Stimulated activated CD8-positive, alpha-beta memory T cell treated with anti-CD3 and anti-CD28 coated beads, Interleukin-15, amount 100 ng/mL, for 1 hour (primary cell): ENCODE measurements around the gene ANKRD34B.
"Not testable (repeated sequence)": the region's sequence is repeated elsewhere in the genome, so short reads cannot be mapped to it uniquely, and the experiment has no call there.

Experiments used
- DNase-seq: peaks from one replicate; pipeline ENCODE4 v3.0.0-alpha.2; 2020; ENCODE audit warnings: low read depth

Gene ANKRD34B

GRCh38 chr5:80569961-80570786, at the start of gene ANKRD34B:
ANKRD34B (minus strand) TSS chr5:80570280; CDS start chr5:80560019, 10,261 bp downstream.
- no peak for DNase-seq

- DNase-seq, result no peak
These were observed 49.0 kb upstream of the ANKRD34B start for GRCh38 chr5:80619086-80619485.

DNA sequence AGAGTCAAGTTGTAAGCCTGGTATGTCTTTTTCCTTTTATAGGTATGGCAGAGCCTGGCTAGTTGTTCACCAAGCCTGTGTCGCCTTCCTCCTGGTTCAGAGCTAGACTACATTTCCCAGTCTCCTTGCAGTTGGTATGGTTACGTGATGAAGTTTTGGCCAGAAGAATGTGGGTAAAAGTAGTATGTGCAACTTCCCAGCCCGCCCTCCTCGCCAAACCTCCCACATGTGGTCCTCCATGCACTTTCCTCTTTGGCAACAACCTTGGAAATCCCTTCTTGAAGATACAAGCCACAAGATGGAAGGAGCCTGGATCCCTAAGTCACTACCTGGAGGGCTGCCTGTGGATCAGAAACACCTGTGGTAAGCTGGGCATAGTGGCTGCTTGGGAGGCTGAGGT, 48.4 kb upstream of the ANKRD34B start:
- no peak for DNase-seq

- DNase-seq, result no peak
These were observed 45.3 kb upstream of the ANKRD34B start for GRCh38 chr5:80615266-80615914.

- DNase-seq, result no peak
These were observed 39.6 kb upstream of the ANKRD34B start for GRCh38 chr5:80609692-80610091.

DNA sequence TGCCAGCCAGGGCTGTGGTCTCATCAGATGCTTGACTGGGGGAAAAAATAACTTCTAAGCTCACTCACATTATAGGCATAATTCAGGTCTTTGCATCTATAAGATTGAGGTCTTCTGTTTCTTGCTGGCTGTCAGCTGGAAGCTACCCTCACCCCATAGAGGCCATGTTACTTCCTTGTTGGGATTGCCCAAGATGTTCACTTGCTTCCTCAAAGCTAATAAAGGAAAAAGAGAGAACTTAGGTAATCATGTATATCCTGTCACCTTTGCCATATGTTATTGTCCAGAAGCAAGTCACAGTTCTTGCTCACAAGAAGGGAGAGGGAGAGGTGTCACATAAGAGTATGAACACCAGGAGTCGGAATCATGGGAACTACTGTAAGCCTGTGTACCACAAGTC, 38.7 kb upstream of the ANKRD34B start:
- no peak for DNase-seq

DNA sequence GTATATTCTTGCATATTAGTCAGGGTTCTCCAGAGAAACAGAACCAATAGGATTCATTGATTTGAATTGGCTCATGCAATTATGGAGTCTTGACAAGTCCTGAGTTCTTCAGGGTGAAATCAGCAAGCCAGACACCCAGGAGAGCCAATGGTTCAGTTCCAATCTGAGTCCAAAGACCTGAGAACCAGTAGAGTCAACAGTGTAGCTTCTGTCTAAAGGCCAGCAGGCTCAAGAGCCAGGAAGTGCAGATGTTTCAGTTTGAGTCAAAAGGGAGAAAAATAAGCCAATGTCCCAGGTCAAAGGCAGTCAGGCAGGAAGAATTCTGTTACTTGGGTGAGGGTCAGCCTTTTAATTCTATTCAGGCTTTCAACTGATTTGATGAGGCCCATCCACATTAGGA, 37.8 kb upstream of the ANKRD34B start:
- no peak for DNase-seq

DNA sequence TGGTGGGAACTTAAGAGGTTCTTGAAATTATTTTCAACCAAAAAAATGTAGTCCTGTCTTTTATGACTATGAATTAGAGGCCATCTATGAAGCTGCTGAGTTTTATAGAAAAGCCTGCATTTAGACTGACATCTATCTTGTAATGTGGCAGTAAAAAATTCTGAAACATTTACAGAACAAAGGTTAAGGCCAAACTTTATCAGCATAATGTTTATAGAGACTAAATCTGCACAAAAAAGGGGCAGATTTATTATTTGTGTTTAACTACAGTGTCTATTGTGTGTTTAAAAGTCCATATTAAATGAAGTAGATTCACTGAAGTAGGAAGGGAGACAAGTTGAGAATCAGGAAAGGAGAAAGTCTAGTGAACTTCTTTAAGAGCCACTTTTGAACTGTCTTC, 37.3 kb upstream of the ANKRD34B start:
- DNase-seq, result no peak

DNA sequence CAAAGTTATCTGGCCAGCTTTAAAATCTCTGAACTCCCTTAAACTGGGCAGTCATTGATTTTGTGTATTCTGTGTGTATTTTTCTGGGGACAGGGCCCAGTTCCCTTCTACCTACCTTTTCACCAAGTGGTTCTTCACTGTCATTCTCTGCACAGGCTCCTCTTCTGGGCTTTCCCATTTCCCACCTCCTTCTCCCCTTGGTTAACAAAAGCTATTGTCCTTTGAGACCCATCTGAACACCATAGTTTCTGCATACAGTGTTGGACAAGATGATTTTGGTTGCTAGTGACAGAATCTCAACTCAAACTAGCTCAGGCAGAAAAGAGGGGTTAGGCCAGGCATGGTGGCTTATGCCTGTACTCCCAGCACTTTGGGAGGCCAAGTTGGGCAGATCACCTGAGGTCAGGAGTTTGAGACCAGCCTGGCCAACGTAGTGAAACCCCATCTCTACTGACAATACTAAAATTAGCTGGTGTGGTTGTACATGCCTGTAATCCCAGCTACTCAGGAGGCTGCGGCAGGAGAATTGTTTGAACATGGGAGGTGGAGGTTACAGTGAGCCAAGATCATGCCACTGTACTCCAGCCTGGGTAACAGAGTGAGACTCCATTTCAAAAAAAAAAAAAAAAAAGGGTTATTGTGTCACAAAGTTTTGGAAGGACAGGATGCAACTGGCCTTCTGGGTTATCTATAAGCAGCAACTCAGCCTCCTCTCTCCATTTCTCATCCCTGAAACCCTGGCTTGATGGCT, 31.0 kb upstream of the ANKRD34B start:
- DNase-seq, result no peak

DNA sequence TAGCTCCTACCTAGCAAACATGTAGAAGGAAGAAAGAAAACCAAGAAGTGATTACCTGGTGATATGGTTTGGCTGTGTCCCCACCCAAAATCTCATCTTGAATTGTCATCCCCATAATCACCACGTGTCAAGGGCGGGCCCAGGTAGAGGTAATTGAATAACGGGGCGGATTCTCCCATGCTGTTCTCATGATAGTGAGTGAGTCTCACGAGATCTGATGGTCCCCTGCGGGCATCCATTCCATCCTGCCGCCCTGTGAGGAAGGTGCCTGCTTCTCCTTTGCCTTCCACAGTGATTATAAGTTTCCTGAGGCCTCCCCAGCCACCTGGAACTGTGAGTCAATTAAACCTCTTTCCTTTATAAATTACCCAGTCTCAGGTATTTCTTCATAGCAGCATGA, 27.4 kb upstream of the ANKRD34B start:
- DNase-seq, result no peak

DNA sequence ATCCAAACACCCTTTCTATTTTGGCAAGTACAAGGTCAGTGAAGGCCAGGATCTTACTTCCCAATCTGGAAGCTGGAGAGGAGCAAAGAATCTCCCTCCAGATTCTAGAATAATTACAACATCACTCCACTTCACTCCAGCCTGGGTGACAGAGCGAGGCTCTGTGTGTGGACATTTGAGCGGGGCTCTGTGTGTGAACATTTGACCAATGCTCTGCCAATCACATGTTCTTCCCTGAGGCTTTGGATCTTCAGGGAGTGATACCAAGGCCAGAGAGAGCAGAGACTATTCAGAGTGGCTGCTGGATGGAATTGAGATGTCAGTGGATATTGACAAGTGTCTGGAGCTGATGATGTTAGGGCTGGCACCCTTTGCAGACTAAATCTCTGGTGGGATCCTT, 24.7 kb upstream of the ANKRD34B start:
- no peak for DNase-seq

- no peak for DNase-seq
These were observed 22.7 kb upstream of the ANKRD34B start for GRCh38 chr5:80592761-80593160.

DNA sequence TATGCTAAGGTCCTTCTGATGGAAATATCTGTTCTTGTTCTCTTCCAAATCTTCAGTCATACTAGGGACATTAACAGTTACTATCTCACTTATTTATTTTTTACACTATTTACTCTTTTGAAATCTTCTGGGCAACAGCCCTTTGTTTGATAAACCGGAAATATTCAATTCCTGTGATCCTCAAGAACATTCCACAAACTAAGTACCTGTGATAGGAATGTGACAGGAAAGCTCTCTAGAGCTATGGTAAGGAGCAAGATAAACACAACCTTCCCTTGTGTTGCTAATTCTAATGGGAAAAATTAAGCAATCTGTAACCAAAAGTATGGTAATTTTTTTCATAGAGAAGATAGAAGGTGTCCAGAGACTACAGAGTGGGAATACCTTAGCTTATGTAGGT, 22.0 kb upstream of the ANKRD34B start:
- DNase-seq, result no peak

- DNase-seq, result no peak
These were observed 21.3 kb upstream of the ANKRD34B start for GRCh38 chr5:80591352-80591751.

- DNase-seq, result no peak
These were observed 20.7 kb upstream of the ANKRD34B start for GRCh38 chr5:80590766-80591165.

DNA sequence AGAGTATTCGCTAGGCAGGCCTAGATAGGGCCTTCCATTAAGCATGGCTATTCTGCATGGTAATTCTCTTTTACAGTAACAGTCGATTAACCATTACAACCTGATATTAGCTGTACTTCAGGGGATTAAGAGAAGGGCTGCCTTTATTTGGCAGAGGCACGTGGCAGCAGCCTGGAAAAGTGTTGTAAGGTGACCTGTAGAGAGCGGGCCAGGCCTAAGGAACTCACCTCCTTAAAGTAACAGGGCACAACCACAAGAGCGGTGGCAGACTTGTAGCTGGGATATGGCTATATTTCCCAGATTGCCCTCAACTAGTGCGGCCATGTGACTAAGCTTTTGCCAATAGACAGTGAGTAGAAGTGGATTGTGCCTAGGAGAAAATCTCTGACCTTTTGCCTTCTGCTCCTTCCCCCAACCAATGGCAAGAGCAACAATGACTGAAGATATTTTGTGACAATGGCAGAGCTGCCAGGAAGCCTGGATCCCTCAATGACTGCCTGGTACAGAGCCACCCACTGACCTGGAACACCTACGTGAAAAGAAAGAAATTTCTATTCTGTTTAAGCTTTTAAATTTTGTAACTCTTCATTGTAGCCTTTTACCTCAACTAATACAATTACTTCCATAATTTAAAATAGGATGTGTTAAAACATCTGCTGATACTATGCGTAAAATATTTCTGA, 18.9 kb upstream of the ANKRD34B start:
- no peak for DNase-seq

DNA sequence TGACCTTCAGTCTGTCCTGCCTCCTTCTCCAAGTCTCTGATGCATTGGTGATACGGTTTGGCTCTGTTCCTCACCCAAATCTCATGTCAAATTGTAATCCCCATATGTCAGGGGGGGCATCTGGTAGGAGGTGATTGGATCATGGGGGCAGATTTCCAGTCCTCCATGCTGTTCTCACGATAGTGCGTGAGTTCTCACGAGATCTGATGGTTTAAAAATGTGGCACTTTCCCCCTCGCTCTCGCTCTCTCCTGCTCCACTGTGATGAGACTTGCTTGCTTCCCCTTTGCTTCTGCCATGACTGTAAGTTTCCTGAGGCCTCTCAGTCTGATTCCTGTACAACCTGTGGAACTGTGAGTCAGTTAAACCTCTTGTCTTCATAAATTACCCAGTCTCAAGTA, 14.7 kb upstream of the ANKRD34B start:
- no peak for DNase-seq

- DNase-seq, result not testable (repeated sequence)
These were observed 10.2 kb upstream of the ANKRD34B start for GRCh38 chr5:80580291-80580690.

DNA sequence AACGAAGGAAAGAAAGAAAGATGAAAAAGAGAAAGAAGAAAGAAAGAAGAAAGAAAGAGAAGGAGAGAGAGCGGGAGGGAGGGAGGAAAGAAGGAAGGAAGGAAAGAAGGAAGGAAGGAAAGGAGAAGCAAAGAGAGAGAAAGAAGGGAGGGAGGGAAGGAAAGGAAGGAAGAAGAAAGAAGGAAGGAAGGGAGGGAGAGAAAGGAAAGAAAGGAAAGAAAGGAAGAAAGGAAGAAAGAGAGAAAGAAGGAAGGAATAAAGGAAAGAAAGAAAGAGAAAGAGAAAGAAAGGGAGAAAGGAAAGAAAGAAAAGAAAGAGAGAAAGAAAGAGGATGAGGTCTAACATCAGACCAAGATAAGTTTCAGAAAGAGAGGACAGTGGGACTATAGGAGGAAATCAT, 9.0 kb upstream of the ANKRD34B start:
- DNase-seq, result no peak

DNA sequence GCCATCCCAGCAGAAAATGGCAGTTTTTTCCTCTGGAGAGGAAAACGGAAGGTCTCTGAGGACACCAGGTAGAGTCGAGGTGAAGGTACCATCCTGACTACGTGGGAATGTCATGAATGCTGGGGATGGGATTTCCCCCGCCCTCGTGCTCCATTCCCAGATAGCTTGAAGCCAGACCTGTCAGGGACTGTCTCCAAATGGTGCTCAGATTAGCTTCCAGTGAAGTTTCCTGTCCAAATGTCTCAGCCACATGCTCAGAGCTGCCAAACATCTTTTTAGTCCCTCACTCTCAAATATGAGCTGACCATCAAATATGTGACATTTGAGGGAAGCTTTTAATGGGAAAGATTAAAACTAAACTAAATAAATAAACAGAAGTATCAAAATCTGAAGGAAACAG, 7.6 kb upstream of the ANKRD34B start:
- DNase-seq, result no peak

DNA sequence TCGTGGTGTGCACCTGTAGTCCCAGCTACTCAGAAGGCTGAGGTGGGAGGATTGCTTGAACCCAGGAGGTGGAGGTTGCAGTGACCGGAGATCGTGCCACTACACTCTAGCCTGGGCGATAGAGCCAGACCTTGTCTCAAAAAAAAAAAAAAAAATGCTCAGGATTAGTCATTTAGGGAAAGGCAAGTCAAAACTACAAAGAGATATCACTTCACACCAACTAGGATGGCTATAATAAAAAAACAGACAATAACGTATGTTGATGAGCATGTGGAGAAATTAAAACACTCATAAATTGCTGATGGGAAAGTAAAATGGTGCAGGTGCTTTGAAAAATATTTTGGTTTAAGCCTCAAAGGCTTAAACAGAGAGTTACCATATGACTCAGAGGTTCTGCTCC, 6.3 kb upstream of the ANKRD34B start:
- no peak for DNase-seq

- DNase-seq, result no peak
These were observed 3.0 kb upstream of the ANKRD34B start for GRCh38 chr5:80573062-80573461.
